WTC11 (cell line): ENCODE data around the gene GLI2.

ENCODE experiments used
- AFF4 ChIP-seq: sonication (generic); formaldehyde crosslinking; IDR thresholded peaks from 2 replicates; pipeline ENCODE4 v1.8.1; 2023; ENCODE audit warnings: mild to moderate bottlenecking, missing genetic modification reagents, borderline replicate concordance
- CTCF ChIP-seq: fragments of 200-600 bp; IDR thresholded peaks from 2 replicates; pipeline ENCODE4 v1.8.0; 2022; ENCODE audit warnings: antibody characterized with exemption
- USF2 ChIP-seq: sonication (generic); formaldehyde crosslinking; IDR thresholded peaks from 2 replicates; pipeline ENCODE4 v1.8.1; 2023; ENCODE audit warnings: mild to moderate bottlenecking, missing genetic modification reagents, moderate library complexity
- TF ChIP-seq, protein P1 (sequence below): sonication (generic); formaldehyde crosslinking; conservative IDR thresholded peaks from 2 replicates; pipeline ENCODE4 v1.8.1; 2022; ENCODE audit warnings: mild to moderate bottlenecking, missing genetic modification reagents

- TF ChIP-seq CTCF (no peak), USF2 (CRISPR knock-in tag) (no peak), AFF4 (no peak)
- TF ChIP-seq, protein P1, sequence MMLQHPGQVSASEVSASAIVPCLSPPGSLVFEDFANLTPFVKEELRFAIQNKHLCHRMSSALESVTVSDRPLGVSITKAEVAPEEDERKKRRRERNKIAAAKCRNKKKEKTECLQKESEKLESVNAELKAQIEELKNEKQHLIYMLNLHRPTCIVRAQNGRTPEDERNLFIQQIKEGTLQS (CRISPR knock-in tag) = no peak
These were observed 4.5 kb upstream of the GLI2 start for GRCh38 chr2:120731175-120731574.
